GM21529 (cell line): ENCODE data around the gene VAT1L.

Experiments used
- ATAC-seq: cut with Tn5 transposase; IDR thresholded peaks from one replicate; pipeline ENCODE4 v1.9.1; 2021; ENCODE audit not compliant: unreplicated experiment

VAT1L gene, protein sequence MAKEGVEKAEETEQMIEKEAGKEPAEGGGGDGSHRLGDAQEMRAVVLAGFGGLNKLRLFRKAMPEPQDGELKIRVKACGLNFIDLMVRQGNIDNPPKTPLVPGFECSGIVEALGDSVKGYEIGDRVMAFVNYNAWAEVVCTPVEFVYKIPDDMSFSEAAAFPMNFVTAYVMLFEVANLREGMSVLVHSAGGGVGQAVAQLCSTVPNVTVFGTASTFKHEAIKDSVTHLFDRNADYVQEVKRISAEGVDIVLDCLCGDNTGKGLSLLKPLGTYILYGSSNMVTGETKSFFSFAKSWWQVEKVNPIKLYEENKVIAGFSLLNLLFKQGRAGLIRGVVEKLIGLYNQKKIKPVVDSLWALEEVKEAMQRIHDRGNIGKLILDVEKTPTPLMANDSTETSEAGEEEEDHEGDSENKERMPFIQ

DNA sequence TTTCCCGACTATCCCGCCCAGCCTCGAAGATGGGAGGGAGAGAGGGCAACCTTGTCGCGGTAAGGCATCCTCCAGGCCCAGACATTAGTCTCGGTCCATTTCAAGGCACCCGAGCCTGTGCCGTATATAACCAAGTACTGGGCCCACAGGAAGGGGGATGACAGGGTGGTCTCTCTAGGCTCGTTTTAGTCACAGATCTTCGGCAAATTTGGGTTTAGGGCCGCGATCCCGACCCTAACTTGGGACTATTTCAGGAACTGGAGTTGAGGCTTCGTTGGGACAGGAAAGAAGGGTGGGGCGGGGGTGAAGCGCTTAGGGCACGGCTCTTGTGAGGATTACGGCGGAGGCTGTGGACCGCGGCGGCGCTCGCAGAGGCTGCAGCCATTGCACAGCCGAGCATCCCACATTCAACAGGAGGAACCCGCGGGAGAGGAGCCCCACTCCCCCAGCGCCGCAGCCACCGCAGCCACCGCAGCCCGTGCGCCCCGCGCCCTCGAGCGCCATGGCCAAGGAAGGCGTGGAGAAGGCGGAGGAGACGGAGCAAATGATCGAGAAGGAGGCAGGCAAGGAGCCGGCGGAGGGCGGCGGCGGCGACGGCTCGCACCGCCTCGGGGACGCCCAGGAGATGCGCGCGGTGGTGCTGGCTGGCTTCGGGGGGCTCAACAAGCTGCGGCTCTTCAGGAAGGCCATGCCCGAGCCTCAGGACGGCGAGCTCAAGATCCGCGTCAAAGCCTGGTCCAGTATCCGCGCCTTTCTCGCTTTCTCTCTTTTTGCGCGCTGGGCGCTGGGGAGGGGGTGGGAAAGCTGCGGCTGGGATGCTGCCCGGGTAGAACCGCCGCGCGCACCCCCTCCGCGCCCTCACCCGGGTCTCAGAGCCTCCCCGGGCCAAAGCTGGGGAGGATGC, at the start of gene VAT1L:
VAT1L (plus strand) TSS at position 384 of the 904 bp plus-strand sequence; CDS start at position 503, 119 bp downstream.
- no peak for ATAC-seq

DNA sequence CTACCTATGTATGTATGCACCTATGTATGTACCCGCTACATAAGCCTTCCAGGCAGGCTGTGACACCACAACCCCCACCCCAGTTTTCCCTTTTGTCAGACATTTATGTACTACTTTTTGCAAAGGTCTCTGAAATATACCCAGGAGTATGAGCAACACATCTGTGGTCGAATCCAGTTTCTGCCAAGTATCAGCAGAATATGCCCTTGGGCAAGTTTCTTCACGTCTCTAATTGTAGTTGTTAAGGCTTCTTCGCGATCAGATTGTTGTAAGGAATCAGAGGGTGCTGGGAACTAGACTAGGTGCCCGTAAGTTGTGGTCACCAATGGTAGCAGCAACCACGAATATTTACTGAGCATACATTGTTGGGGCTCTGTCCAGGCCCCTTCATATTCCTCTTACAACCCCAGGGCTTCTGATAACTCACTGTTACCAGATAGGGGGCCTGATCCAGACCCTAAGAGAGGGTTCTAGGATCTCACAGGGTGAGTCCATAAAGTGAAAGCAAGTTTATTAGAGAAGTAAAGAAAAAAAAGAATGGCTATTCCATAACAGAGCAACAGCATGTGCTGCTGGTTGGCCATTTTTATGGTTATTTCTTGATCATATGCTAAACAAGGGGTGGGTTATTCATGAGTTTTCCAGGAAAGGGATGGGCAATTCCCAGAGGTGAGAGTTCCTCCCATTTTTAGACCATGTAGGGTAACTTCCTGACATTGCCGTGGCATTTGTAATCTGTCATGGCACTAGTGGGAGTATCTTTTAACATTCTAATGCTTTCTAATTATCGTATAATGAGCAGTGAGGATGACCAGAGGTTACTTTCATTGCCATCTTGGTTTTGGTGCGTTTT, 49.4 kb upstream of the VAT1L start:
- no peak for ATAC-seq

DNA sequence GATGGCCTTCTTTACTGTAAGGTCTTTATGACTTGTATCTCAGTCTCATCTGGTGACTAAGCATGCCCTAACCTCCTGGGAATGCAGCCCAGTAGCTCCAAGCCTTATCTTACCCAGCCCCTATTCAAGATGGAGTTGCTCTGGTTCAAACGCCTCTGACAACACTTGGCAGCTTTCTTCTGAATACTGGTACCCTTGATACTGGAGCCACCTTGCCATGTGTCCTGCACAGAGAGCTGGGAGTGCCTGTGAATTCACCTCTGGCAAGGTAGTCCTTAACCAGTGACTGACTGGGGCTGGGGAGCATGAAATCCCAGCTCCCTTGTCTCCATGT, 48.8 kb upstream of the VAT1L start:
- no peak for ATAC-seq

DNA sequence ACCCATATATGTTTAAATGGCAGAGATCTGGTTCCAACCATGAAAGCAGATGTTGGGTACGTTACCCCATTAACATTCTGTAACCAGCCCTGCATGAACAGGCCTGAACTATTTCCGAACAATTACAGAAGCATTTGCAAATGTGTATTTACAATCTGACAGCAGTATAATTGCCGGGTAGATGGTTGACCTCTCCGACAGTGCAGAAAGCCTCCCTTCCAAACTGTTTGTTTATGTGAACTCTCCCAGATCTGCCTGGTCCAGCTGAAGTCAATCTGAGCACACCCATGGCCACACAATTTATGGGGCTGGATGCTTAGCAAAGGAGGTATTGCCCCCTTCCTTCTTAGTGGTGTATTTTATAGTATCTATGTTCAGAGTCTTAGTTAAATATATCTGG, 44.2 kb upstream of the VAT1L start:
- no peak for ATAC-seq

DNA sequence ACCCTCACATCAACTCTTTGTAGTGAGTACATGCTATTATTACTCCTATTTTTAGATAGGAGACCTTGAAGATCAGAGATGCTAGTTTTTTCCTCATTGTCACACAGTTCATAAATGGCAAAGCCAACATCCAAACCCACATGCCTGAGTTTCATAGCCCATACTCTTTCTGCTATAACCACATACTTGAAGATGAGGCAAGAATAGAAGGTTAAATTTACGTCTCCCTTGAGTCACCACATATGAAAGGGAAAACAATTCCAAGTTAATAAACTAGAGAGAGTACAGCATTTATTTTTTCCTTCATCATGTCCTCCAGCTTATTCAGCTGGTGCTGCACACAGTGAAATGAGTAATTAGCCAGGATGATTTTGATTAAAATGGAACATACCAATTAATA, 42.4 kb upstream of the VAT1L start:
- no peak for ATAC-seq

DNA sequence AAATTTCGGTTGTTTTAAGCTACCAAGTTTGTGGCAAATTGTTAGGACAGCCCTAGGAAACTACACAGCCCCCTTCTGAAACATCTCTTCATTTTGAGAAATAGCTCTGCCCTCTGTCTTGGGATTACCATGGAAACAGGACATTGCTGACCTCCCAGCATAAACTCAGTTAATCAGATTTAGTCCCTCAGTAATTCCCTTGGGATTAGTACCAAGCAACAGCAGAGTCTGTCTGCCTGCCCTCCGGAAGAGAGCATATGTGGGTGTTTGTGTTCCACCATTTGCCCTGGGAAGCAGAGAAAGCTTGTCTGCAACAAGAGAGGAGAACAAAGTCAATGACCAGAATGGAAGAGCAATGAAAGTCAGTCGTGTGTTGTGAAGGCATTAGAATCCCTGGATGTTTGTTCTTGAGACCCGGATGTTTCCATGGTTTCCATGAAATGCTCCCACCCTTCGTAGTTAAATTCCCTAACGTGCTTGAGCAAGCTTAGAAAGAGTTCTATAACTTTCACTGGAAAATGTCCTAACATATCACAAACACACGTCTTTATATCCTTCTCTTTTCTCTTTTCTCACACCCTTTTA, 39.9 kb upstream of the VAT1L start:
- no peak for ATAC-seq

DNA sequence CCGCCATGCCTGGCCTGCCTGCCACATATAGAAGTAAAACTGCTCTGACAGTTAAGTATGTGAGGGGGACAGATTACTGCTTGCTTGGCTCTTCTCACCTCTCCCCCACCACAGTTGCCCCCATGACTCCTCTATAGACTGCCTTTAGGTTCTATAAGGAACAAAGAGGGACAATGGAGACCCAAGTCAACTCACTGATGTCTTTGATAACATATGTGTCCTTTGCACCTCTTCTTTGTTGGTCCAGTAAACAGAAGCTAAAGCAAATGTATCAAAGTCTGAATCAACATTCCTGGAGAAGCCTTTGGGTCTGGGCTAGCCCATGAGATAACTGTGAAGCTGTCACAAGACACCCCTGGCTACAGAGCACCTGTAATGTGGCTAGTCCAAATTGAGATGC, 38.9 kb upstream of the VAT1L start:
- ATAC-seq: no peak

DNA sequence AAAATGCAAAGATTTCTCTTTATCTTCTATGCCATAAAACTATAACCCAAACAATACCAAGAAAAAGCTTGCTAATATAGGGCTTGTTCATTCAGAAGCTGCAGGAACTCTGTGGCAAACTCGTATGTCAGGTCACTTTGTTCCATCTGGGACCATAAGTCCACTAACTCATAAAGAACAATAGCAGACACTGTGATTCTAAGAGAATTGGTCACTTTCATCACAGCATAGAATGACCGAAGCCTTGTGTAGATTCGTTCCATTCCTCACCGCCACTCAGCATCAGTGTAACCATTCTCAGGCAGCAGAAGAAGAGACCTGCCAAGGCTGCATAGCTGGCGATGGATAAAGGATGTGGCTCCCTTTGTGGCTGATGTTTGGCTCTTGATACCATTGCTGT, 30.3 kb upstream of the VAT1L start:
- ATAC-seq: no peak

DNA sequence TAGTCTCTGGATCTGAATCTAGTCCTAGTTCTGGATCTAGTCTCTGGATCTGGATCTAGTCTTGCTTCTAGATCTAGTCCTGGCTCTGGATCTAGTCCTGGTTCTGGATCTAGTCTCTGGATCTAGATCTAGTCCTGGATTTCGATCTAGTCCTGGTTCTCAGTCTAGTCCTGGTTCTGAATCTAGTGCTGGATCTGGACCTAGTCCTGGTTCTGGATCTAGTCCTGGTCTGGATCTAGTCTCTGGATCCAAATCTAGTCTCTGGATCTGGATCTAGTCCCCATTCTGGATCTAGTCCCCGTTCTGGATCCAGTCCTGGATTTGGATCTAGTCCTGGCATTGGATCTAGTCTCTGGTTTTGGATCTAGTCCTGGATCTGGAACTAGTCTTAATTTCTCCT, 29.9 kb upstream of the VAT1L start:
- ATAC-seq: no peak

DNA sequence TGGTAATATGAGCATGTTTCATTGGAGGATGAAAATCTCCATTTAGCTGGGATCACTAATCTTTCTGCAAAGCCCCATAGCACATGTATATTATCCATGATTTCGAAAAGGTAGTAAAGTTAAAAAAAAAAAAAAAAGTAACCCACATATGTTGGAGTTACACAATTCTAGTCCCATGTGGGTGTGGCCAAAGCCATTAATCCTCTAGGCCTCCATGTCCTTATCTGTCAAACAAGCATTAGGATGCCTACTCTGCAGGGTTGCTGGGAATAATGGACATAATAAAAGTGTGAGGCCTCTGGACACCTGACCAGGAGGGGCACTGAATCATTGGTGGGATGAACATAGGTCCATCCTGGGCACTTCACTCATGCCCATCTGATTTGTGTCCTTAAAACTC, 29.2 kb upstream of the VAT1L start:
- ATAC-seq: no peak

DNA sequence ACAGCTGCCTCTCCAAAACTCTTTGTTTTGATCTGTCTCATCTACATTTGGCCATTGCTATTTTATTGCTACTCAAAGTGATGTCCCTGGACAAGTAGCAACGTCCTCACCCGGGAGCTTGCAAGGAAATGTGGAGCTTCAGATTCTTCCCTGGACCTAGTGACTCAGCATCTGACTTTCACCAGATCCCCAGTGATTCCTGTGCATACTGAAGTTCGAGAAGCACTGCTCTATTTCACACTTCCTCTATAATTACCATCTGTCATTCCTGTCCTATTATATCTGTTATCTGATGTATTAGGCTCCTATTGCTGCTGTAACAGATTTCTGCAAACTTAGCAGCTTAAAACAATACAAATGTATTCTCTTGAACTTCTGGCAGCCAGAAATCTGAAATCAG, 28.5 kb upstream of the VAT1L start:
- ATAC-seq: no peak

DNA sequence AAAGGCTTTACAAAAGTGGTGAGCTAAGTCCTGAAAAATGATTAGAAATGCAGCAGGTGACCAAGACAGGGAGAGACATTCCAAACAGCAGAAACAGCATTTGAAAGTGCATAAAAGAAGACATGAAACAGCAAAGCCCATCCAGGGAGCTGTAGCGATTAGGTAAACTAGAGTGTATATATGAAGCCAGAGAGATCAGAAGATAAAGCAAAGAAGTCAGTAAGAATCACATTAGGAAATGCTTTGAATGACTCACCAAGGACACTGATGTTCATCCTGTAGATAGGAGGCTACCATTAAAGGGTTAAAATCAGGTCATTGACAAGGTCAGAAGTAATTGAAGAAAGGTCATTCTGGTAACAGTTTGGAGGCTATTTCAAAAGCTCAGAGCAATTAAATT, 27.6 kb upstream of the VAT1L start:
- no peak for ATAC-seq

DNA sequence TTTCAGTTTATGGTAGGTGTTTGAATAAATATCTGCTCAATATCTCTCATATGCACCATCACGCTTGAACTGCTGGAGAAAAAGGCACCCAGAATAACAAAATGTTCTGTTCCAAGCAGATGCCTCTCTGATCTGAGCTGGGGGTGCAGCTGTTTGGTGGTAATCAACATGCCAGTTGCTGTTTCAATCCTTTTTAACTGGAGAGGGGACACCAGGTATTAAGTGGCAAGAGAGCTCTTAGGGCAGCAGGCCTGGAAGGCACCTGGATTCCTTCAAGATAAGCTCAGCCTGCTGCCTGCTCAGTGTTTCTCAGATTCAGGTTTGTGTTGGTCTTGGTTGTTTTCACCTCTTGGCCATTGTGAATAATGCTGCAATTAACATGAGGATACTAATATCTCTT, 27.2 kb upstream of the VAT1L start:
- no peak for ATAC-seq

DNA sequence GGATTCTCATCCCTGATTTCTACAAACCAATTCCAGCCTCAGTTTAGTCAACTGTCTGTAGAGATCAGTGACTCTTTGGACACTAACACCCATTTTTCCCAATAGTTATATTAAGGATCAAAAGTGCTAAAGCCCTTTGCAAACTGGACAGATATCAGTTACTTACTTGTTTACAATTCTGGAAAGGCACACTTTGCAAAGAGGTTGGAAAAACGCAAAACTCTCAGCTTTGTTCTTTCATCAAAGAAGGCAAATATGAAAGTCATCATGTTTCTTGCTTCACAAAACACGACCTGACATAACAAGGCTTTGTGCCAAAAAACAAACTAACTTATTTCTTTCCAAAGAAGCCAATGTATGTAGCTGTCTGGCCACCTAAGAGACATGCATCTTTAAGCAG, 26.1 kb upstream of the VAT1L start:
- ATAC-seq: no peak

DNA sequence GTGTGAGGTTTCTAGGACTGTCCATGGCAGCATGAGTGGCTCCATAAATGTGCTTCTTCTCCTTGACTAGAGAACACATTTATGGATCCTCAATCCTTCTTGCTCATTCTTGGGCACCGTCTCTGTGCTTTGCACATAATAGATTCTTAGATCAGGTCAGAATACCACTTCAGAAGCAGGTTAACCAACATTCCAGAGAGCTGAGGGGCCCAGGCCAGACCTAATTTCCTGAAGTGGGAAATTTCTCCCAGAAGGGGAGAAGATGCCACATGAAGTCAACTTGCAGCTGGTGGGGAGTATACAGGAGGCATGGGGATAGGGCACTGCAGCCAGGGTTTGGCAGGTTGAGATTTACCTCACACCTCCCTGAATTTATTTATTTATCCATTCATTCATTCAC, 24.4 kb upstream of the VAT1L start:
- no peak for ATAC-seq

DNA sequence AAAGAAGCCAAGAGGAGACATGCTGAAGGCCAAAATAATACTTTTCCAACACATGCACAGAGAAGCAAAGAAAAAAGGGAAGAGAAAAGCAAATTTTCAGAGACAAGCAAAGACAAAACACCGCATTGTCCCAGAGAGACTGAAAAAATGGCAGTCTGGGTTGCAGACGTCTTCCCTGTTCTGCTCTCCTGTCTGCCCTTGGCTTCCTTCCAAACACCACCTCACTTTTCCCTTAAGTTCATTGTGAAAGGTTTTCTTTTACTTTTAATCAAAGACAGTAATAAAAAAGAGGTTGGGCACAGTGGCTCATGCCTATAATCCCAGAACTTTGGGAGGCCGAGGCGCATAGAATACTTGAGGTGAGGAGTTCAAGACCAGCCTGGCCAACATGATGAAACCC, 21.2 kb upstream of the VAT1L start:
- ATAC-seq: no peak

DNA sequence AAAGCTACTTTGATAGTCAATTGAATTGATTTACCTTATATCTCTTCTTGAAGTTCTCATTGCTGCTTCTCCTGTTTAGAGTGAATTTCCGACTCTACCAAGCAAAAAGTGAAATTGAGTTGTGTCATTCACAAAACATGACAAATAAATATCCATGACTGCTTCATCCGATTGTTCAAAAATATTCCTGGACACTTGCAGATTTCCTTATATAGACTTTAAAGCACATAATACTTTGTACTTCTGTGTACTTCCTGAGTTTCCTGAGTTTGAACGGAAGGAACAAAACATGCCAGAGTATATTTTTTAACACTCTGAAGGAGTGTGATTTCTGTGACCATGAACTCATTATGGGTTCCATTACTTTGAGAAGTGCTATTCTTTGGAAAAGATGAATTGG, 20.5 kb upstream of the VAT1L start:
- no peak for ATAC-seq

DNA sequence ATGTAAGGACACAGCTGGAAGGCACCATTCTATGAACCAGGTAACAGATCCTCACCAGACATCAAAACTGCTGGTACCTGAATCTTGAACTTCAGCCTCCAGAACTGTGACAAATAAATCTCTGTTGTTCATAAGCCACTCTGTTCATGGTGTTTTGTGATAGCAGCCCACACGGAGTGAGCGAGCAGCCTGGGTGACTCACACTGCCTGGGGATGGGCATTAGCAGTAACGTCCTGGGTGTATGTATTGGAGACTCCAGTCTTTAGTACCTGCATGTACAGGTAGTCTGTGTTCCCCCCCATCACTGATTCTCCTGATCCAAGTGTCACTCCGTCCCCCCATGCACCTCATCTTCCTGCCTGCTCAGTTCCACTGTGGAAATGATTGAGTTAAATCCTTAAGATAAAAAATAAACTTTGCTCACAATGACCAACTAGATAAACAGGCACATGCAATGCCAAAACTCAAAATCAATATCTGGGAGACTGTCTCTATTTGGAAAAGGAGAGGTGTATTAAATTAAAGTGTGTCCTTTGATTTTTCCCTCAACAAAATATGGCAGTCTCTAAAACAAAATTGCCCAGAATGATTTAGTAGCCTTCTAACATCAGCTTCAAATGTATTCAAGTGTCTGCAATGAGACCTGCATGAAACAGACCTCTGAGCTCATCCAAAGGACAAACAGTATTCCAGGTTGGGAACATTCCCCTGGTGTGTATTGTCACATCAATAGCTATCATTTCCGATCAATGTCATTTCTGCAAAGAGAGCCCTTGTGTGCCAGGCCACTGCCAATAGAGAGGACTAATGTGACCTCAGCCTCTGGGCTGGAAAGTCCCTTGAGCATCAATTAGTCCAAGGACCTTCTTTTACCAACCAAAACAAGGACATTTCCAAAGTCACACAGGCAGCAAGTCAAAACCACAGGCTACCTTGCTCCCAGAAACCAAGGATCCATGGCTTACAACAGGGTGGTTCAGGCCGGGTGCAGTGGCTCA, 12.2 kb upstream of the VAT1L start:
- no peak for ATAC-seq

DNA sequence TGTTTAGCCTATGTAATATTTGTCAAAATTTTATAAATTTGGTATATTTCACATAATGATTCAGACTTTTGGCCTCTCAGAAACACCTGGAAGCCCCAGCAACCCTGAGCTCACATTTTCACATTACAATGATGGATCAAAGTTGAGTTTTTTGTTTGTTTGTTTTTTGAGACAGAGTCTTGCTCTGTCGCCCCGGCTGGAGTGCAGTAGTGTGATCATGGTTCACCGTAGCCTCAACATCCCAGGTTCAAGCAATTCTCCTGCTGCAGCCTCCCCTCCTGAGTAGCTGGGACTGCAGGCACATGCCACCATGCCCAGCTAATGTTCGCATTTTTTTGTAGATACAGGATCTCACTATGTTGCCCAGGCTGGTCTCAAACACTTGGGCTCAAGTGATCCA, 10.6 kb upstream of the VAT1L start:
- ATAC-seq: no peak

DNA sequence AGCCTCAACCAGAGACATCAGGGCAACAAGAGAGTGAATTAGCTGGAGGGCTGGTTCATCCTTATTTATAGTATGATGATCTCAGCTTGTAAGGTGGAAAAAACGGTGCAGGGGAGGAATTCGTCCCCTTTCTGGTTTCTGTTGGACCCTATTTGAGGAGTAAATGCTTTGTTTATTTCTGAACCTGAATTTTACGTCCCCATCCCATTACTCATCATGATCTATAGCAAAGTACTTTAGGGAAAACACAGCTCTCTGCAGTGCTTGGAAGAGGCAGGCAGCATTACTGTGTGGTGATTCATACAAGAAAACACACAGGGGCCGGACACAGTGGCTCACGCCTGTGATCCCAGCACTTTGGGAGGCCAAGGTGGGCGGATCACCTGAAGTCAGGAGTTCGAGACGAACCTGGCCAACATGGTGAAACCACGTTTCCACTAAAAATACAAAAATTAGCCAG, 8.0 kb upstream of the VAT1L start:
- ATAC-seq: no peak
